ENCODE measurements around the gene GIT2. TPM values are rescaled to one million over a fixed set of nuclear protein-coding genes. Genes with fewer than 3 reads are reported as not detected.
"Not testable (repeated sequence)": the region's sequence is repeated elsewhere in the genome, so short reads cannot be mapped to it uniquely, and the experiment has no call there.

GIT2 gene
- total and polyA plus RNA-seq, 2 donors (not counting 1 experiment from before 2014, with no cell fraction given), result 75.2 to 163 TPM

GRCh38 chr12:109988274-109988673 is 7.9 kb downstream of the GIT2 start:
- DNase-seq (no peak), ATAC-seq (ENCODE audit: low read depth) (no peak)
- Histone ChIP-seq H3K9me3 (ENCODE audit: control extremely low read depth in 1 of 3, control insufficient read depth in 2 of 3, insufficient read depth in 1 of 3, low read length in 2 of 3) (no peaks in the 10 kb centered on the region), H2AFZ (ENCODE audit: insufficient read depth, low read depth, low read length, poor library complexity, severe bottlenecking) (no peak overlapping the region), H3K36me3 (replicated peaks in 1 of 2; ENCODE audit: control extremely low read depth in 1 of 2, control insufficient read depth in 1 of 2, extremely low read depth in 1 of 2, insufficient read depth in 2 of 2, low read length in 1 of 2) (peaks cover 7 to 70% of the 10 kb centered on the region in 2 experiments), H3K27me3 (replicated peaks in 1 of 4; ENCODE audit: control extremely low read depth in 1 of 4, control insufficient read depth in 3 of 4, insufficient read depth in 4 of 4, low read length in 3 of 4) (no peaks in the 10 kb centered on the region), H3K79me2 (ENCODE audit: control insufficient read depth, insufficient read depth, low read length) (peaks cover 92% of the 10 kb centered on the region), H4K20me1 (ENCODE audit: control insufficient read depth, insufficient read depth, low read length, poor library complexity, severe bottlenecking) (peaks cover 44% of the 10 kb centered on the region), H3K4me2 (replicated peaks; ENCODE audit: low read depth, low read length, poor library complexity, severe bottlenecking) (no peak overlapping the region), H3K9ac (ENCODE audit: low read length) (no peak overlapping the region), H3K4me1 (ENCODE audit: control insufficient read depth in 2 of 2, insufficient read depth in 2 of 2, low read length in 2 of 2) (peaks cover 3% of the 10 kb centered on the region in 2 donors), H3K27ac (ENCODE audit: low read length in 2 of 2) (no peak overlapping the region), H3K4me3 (ENCODE audit: control extremely low read depth in 1 of 5, extremely low read depth in 1 of 5, insufficient read depth in 1 of 5, low read depth in 2 of 5, low read length in 4 of 5) (no peak overlapping the region)
- H3K27me3 Mint-ChIP-seq, result no peaks in the 10 kb centered on the region
- ChIA-PET POLR2A (no interaction called here), CTCF (interaction anchor here (1.1 kb wide), 1 partner anchor 25 kb away, joined by 3 read pairs; no protein-coding TSS in a partner anchor)
- H3K27ac Mint-ChIP-seq, result no peak overlapping the region
- no peak overlapping the region for H3K4me3 Mint-ChIP-seq
- intact Hi-C loops (cut with micrococcal nuclease), result no loop called here
- no peaks in the 10 kb centered on the region for H3K9me3 Mint-ChIP-seq (ENCODE audit: insufficient read depth)
- H3K4me1 Mint-ChIP-seq, result peaks cover 25% of the 10 kb centered on the region
- no peak for TF ChIP-seq EZH2 (IDR thresholded peaks at IDR 0.05; ENCODE audit: borderline replicate concordance, insufficient read depth, low read depth, low read length, poor library complexity, severe bottlenecking)
- TF ChIP-seq, protein P1, sequence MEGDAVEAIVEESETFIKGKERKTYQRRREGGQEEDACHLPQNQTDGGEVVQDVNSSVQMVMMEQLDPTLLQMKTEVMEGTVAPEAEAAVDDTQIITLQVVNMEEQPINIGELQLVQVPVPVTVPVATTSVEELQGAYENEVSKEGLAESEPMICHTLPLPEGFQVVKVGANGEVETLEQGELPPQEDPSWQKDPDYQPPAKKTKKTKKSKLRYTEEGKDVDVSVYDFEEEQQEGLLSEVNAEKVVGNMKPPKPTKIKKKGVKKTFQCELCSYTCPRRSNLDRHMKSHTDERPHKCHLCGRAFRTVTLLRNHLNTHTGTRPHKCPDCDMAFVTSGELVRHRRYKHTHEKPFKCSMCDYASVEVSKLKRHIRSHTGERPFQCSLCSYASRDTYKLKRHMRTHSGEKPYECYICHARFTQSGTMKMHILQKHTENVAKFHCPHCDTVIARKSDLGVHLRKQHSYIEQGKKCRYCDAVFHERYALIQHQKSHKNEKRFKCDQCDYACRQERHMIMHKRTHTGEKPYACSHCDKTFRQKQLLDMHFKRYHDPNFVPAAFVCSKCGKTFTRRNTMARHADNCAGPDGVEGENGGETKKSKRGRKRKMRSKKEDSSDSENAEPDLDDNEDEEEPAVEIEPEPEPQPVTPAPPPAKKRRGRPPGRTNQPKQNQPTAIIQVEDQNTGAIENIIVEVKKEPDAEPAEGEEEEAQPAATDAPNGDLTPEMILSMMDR (IDR thresholded peaks at IDR 0.05), result no peak
- 97% methylated on average over 9 of the region's 10 CpGs for WGBS (ENCODE audit: insufficient coverage)

DNA sequence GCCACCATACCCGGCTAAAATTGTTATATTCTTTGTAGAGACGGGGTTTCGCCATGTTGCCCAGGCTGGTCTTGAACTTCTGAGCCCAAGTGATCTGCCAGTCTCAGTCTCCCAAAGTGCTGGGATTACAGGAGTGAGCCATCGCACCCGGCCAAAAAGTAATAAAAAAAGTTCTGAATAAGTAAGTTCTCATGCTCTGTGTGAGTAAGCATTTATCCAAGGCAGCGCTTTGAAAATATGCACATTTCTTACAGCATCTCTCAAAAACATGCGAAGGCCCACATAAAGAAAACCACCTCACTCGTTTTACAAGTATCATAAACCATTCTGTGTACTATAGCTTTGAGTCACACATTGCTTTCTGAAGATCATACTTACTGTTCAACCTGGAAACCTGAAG is 8.6 kb downstream of the GIT2 start:
- Histone ChIP-seq H3K4me3 (ENCODE audit: control extremely low read depth in 1 of 5, extremely low read depth in 1 of 5, insufficient read depth in 1 of 5, low read depth in 2 of 5, low read length in 4 of 5) (no peak overlapping the region), H2AFZ (ENCODE audit: insufficient read depth, low read depth, low read length, poor library complexity, severe bottlenecking) (no peak overlapping the region), H3K9ac (ENCODE audit: low read length) (no peak overlapping the region), H3K36me3 (replicated peaks in 1 of 2; ENCODE audit: control extremely low read depth in 1 of 2, control insufficient read depth in 1 of 2, extremely low read depth in 1 of 2, insufficient read depth in 2 of 2, low read length in 1 of 2) (peaks cover 12 to 77% of the 10 kb centered on the region in 2 experiments), H4K20me1 (ENCODE audit: control insufficient read depth, insufficient read depth, low read length, poor library complexity, severe bottlenecking) (peaks cover 44% of the 10 kb centered on the region), H3K27me3 (replicated peaks in 1 of 4; ENCODE audit: control extremely low read depth in 1 of 4, control insufficient read depth in 3 of 4, insufficient read depth in 4 of 4, low read length in 3 of 4) (no peaks in the 10 kb centered on the region), H3K4me1 (ENCODE audit: control insufficient read depth in 2 of 2, insufficient read depth in 2 of 2, low read length in 2 of 2) (no peaks in the 10 kb centered on the region), H3K79me2 (ENCODE audit: control insufficient read depth, insufficient read depth, low read length) (peaks cover 92% of the 10 kb centered on the region), H3K9me3 (ENCODE audit: control extremely low read depth in 1 of 3, control insufficient read depth in 2 of 3, insufficient read depth in 1 of 3, low read length in 2 of 3) (no peaks in the 10 kb centered on the region), H3K27ac (ENCODE audit: low read length in 2 of 2) (no peak overlapping the region), H3K4me2 (replicated peaks; ENCODE audit: low read depth, low read length, poor library complexity, severe bottlenecking) (no peak overlapping the region)
- peaks cover 19% of the 10 kb centered on the region for H3K4me1 Mint-ChIP-seq
- H3K27me3 Mint-ChIP-seq, result no peaks in the 10 kb centered on the region
- CTCF ChIA-PET, result no interaction called here
- no peaks in the 10 kb centered on the region for H3K9me3 Mint-ChIP-seq (ENCODE audit: insufficient read depth)
- ATAC-seq (ENCODE audit: low read depth) (no peak), DNase-seq (no peak)
- TF ChIP-seq, protein P1 (IDR thresholded peaks at IDR 0.05), result no peak
- TF ChIP-seq EZH2 (IDR thresholded peaks at IDR 0.05; ENCODE audit: borderline replicate concordance, insufficient read depth, low read depth, low read length, poor library complexity, severe bottlenecking), result no peak
- WGBS (ENCODE audit: insufficient coverage), result 88% methylated on average over 5 of the region's 8 CpGs
- no peak overlapping the region for H3K4me3 Mint-ChIP-seq
- intact Hi-C loops (cut with micrococcal nuclease), result no loop called here
- no peak overlapping the region for H3K27ac Mint-ChIP-seq
- POLR2A ChIA-PET, result no interaction called here

DNA sequence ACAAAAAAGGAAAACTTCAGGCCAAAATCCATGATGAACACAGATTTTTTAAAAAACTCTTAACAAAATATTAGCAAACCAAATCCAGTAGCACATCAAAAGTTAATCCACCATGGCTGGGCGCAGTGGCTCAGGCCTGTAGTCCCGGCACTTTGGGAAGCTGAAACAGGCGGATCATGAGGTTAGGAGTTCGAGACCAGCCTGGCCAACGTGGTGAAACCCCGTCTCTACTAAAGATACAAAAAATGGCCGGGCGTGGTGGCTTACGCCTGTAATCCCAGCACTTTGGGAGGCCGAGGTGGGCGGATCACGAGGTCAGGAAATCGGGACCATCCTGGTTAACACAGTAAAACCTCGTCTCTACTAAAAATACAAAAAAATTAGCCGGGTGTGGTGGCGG is 9.9 kb downstream of the GIT2 start:
- 98% methylated on average over 10 of the region's 16 CpGs for WGBS (ENCODE audit: insufficient coverage)
- H3K9me3 Mint-ChIP-seq (ENCODE audit: insufficient read depth); H3K27ac ChIP-seq (ENCODE audit: low read length in 2 of 2); H2AFZ ChIP-seq (ENCODE audit: insufficient read depth, low read depth, low read length, poor library complexity, severe bottlenecking); H3K27me3 Mint-ChIP-seq; H3K27ac Mint-ChIP-seq; DNase-seq; H3K4me3 Mint-ChIP-seq; POLR2A ChIA-PET; H3K4me3 ChIP-seq (ENCODE audit: control extremely low read depth in 1 of 5, extremely low read depth in 1 of 5, insufficient read depth in 1 of 5, low read depth in 2 of 5, low read length in 4 of 5); ATAC-seq (ENCODE audit: low read depth); H3K9me3 ChIP-seq (ENCODE audit: control extremely low read depth in 1 of 3, control insufficient read depth in 2 of 3, insufficient read depth in 1 of 3, low read length in 2 of 3); intact Hi-C loops (cut with micrococcal nuclease); H3K4me1 ChIP-seq (ENCODE audit: control insufficient read depth in 2 of 2, insufficient read depth in 2 of 2, low read length in 2 of 2); H3K9ac ChIP-seq (ENCODE audit: low read length); H3K4me2 ChIP-seq (replicated peaks; ENCODE audit: low read depth, low read length, poor library complexity, severe bottlenecking); CTCF ChIA-PET; H3K27me3 ChIP-seq (replicated peaks in 1 of 4; ENCODE audit: control extremely low read depth in 1 of 4, control insufficient read depth in 3 of 4, insufficient read depth in 4 of 4, low read length in 3 of 4): not testable (repeated sequence)
- Histone ChIP-seq H3K36me3 (replicated peaks in 1 of 2; ENCODE audit: control extremely low read depth in 1 of 2, control insufficient read depth in 1 of 2, extremely low read depth in 1 of 2, insufficient read depth in 2 of 2, low read length in 1 of 2) (peaks cover 21 to 83% of the 10 kb centered on the region in 2 experiments), H3K79me2 (ENCODE audit: control insufficient read depth, insufficient read depth, low read length) (peaks cover 89% of the 10 kb centered on the region), H4K20me1 (ENCODE audit: control insufficient read depth, insufficient read depth, low read length, poor library complexity, severe bottlenecking) (peaks cover 39% of the 10 kb centered on the region)
- peaks cover 13% of the 10 kb centered on the region for H3K4me1 Mint-ChIP-seq

Measured in B cell (primary cell).